ENCODE results near the gene CD22.

- TF ChIP-seq CTCF (conservative IDR thresholded peaks at IDR 0.05; ENCODE audit: low read depth, low read length) (no peak), EZH2 (IDR thresholded peaks at IDR 0.05; ENCODE audit: borderline replicate concordance, low read depth, low read length, poor library complexity, severe bottlenecking) (no peak)
Observed at GRCh38 chr19:35365303-35365702, 36.3 kb downstream of the CD22 start.
